GM15510 (cell line): ENCODE results near the gene GATA2.

Source experiments
- POLR2A ChIP-seq: IDR thresholded peaks from 3 replicates; pipeline ENCODE4 v1.6.1; 2011; ENCODE audit warnings: borderline replicate concordance; ENCODE audit not compliant: insufficient read length; ENCODE audit errors: extremely low read depth

The GATA2 gene

DNA sequence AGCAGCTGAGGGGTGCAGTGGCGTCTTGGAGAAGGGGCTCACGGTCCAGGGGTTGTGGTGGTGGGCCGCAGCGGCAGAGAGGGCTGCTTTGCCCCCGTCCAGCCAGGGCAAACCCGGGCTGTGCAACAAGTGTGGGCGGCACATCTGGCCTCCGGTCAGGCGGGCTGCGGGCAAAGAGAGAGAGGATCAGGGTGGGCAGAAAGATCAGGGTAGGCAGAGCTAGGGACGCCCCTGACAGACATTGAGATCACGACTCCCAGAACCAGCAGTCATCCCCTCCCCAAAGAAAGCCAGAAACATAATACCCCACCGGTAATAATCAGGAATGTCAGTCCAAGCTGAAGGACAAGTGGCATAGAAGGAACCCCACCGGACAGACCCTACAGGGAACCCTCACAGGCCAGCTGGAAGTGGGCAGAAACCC is 6.8 kb downstream of the GATA2 start:
- TF ChIP-seq POLR2A = no peak

- no peak for TF ChIP-seq POLR2A
Measured at GRCh38 chr3:128485282-128486204, 7.5 kb downstream of the GATA2 start.

- TF ChIP-seq POLR2A = no peak
Measured at GRCh38 chr3:128484404-128485281, 8.4 kb downstream of the GATA2 start.

DNA sequence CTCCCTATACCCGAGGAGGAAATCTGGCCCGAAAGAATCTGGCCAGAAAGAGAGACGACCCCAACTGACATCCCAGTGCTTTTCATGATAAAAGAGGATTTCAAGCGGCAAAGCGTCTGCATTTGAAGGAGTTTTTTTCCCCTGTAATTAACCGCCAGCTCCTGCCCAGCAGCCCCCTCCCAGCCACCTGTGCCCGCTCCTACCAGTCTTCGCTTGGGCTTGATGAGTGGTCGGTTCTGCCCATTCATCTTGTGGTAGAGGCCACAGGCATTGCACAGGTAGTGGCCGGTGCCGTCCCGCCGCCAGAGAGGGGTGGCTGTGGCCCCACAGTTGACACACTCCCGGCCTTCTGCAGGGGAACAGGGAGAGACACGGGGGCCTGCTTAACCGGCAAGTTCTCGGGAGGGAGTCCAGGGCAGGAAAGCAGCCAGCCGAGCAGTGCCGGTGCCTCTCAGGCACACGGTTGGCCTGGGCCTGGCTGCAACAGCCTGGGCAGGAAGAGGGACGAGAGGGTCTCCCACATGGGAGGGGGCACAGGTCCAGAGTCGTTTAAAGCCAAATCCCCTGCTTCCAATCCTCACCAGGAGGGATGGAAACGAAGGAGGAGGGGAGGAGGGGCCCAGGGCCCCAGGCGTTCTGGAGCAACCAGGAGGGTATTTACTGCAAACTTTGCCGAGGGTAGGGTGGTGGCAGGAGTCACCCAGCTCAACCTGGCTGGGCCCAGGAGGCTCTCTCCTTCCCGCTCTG is 9.2 kb downstream of the GATA2 start:
- no peak for TF ChIP-seq POLR2A

- TF ChIP-seq POLR2A = no peak
Measured at GRCh38 chr3:128482666-128483656, 10.0 kb downstream of the GATA2 start.

DNA sequence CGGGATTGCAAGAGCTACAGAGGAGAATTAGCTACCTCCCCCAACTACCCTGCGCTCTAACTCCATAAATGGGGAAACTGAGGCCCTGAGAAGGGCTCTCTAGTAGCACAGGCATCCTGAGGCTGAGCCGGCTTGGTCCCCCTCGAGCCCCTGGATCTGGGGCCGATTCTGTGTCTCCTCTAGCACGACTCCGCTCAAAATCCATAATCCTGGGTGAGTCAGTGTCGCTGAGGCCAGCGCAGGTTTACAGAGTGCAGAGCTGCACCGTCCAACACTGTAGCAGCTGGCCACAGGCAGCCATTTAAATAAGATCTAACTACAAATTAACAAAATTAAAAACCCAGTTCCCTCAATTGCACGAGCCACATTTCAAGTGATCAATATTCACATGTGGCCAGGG is 10.8 kb downstream of the GATA2 start:
- TF ChIP-seq POLR2A = no peak

DNA sequence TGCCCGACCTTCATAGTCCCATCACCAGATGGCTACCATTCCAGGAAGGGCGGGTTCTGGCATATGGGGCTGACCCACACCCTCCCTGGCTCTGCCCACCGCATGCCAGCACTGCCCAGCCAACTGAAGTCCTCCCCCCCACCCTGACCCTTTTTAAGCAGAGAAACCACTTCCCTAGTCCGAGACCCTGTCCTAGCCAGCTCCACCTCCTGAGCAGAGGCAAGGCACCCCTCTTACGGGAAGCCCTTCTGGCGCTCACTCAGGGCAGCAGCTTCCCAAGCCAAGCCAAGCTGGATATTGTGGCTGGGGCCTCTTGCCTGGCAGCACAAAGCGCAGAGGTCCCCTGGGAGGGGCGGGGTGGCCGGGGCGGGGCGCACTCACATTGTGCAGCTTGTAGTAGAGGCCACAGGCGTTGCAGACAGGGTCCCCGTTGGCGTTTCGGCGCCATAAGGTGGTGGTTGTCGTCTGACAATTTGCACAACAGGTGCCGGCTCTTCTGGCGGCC is 11.5 kb downstream of the GATA2 start:
- TF ChIP-seq POLR2A = no peak

DNA sequence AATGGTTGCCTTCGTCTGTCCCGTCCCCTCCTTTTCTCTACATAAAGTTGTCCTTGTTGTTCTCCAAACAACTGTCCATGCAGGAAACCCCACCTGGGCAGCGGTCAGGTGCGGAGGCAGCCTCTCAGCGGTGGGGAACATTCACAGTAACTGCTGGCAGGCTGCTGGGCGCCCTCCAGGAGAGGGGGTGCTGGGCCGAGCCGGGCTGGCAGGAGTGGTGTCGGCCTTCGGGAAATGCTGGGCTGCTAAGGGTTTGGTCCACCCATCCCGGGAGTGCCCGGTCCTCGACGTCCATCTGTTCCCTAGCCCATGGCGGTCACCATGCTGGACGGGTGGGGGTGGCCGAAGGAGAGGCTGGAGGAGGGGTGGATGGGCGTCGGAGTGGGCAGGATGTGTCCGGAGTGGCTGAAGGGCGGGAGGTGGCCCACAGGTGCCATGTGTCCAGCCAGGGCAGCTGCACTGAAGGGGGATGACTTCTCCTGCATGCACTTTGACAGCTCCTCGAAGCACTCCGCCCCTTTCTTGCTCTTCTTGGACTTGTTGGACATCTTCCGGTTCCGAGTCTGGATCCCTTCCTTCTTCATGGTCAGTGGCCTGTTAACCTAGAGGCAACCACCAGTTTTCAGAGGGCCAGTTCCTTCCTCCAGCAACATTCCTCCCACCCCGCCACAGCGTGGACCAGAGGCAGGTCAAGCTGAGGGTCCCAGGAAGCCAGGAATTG is 12.1 kb downstream of the GATA2 start:
- TF ChIP-seq POLR2A = no peak

DNA sequence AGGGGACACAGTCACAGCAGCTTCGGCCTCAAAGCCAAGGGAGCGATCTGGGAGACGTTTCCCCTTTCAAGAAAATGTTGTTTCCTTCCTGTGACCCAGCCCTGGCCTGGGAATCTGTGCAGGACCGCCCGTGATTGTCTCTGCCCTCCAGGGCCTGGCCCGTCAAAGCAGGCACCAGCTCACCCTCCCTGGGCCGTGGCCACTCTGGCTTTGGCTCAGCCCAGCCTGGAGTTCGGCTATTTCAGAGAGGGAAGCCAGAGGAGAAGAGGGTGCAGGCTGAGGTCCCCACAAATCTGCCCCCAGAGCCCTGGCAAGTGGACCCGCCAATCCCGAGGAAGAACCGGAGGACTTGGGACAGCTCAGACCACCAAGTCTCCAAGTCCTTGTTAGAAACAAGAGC is 12.7 kb downstream of the GATA2 start:
- no peak for TF ChIP-seq POLR2A

- no peak for TF ChIP-seq POLR2A
Measured at GRCh38 chr3:128479558-128480086, 13.4 kb downstream of the GATA2 start.

GRCh38 chr3:128478576-128479506 is 14.2 kb downstream of the GATA2 start:
- no peak for TF ChIP-seq POLR2A
